ENCODE data around the gene PRR35. TPM values are rescaled to one million over a fixed set of nuclear protein-coding genes. Genes with fewer than 3 reads are reported as not detected.

The PRR35 gene
- total and polyA plus RNA-seq, 7 donors: not detected

- peaks cover 0 to 3% (median 0%) of the 10 kb centered on the region in 4 donors for H3K36me3 ChIP-seq
- no peak for DNase-seq
- 89 to 92% methylated on average over 21 of the region's 21 CpGs for WGBS, 2 donors
- H3K27ac ChIP-seq: no peak overlapping the region
- peaks cover 0 to 16% (median 9%) of the 10 kb centered on the region in 4 donors for H3K4me1 ChIP-seq
- TF ChIP-seq POLR2AphosphoS5 (IDR thresholded peaks at IDR 0.05) (no peak), EP300 (IDR thresholded peaks at IDR 0.05) (no peak), POLR2A (IDR thresholded peaks at IDR 0.05) (no peak), CTCF (IDR thresholded peaks at IDR 0.05) (no peak)
- H3K9me3 ChIP-seq: no peaks in the 10 kb centered on the region
- peaks cover 0 to 7% (median 3%) of the 10 kb centered on the region in 3 donors for H3K27me3 ChIP-seq
- H3K4me3 ChIP-seq: no peak overlapping the region
- intact Hi-C loops (cut with DNase I): no loop called here
Observed at GRCh38 chr16:582614-583331, 22.6 kb downstream of the PRR35 start.

GRCh38 chr16:583470-583814 is 23.2 kb downstream of the PRR35 start:
- intact Hi-C loops (cut with DNase I): no loop called here
- whole genome bisulfite sequencing, 2 donors: 71 to 80% methylated on average over 16 of the region's 16 CpGs
- peaks cover 0 to 3% (median 0%) of the 10 kb centered on the region in 4 donors for H3K36me3 ChIP-seq
- no peak overlapping the region for H3K4me3 ChIP-seq
- peaks cover 0 to 22% (median 16%) of the 10 kb centered on the region in 4 donors for H3K4me1 ChIP-seq
- TF ChIP-seq CTCF (IDR thresholded peaks at IDR 0.05): no peak
- no peak for TF ChIP-seq POLR2AphosphoS5 (IDR thresholded peaks at IDR 0.05)
- no peak for TF ChIP-seq POLR2A (IDR thresholded peaks at IDR 0.05)
- no peak for TF ChIP-seq EP300 (IDR thresholded peaks at IDR 0.05)
- H3K9me3 ChIP-seq: no peaks in the 10 kb centered on the region
- H3K27ac ChIP-seq: no peak overlapping the region
- no peak for DNase-seq
- H3K27me3 ChIP-seq: peaks cover 0 to 7% (median 3%) of the 10 kb centered on the region in 3 donors

GRCh38 chr16:583815-584591 is 23.8 kb downstream of the PRR35 start:
- intact Hi-C loops (cut with DNase I): no loop called here
- WGBS, 2 donors: 49 to 74% methylated on average over 38 of the region's 38 CpGs
- peaks cover 0 to 7% (median 3%) of the 10 kb centered on the region in 3 donors for H3K27me3 ChIP-seq
- no peak overlapping the region for H3K4me3 ChIP-seq
- H3K9me3 ChIP-seq: no peaks in the 10 kb centered on the region
- peaks cover 0 to 21% (median 16%) of the 10 kb centered on the region in 4 donors for H3K4me1 ChIP-seq
- TF ChIP-seq POLR2A (IDR thresholded peaks at IDR 0.05) (no peak), POLR2AphosphoS5 (IDR thresholded peaks at IDR 0.05) (no peak), CTCF (IDR thresholded peaks at IDR 0.05) (no peak), EP300 (IDR thresholded peaks at IDR 0.05) (no peak)
- DNase-seq: no peak
- no peak overlapping the region for H3K27ac ChIP-seq
- peaks cover 0 to 3% (median 0%) of the 10 kb centered on the region in 4 donors for H3K36me3 ChIP-seq

GRCh38 chr16:585351-585750 is 25.2 kb downstream of the PRR35 start:
- H3K4me3 ChIP-seq: no peak overlapping the region
- no peak overlapping the region for H3K27ac ChIP-seq
- H3K4me1 ChIP-seq: peaks cover 0 to 23% (median 13%) of the 10 kb centered on the region in 4 donors
- intact Hi-C loops (cut with DNase I): no loop called here
- H3K27me3 ChIP-seq: peaks cover 0 to 7% (median 3%) of the 10 kb centered on the region in 3 donors
- TF ChIP-seq EP300 (IDR thresholded peaks at IDR 0.05) (no peak), CTCF (IDR thresholded peaks at IDR 0.05) (no peak), POLR2A (IDR thresholded peaks at IDR 0.05) (no peak), POLR2AphosphoS5 (IDR thresholded peaks at IDR 0.05) (peak in 1 of 4 donors; percentile 32)
- H3K9me3 ChIP-seq: no peaks in the 10 kb centered on the region
- 9 to 25% methylated on average over 10 of the region's 10 CpGs for WGBS, 2 donors
- DNase-seq: no peak
- peaks cover 0 to 3% (median 0%) of the 10 kb centered on the region in 4 donors for H3K36me3 ChIP-seq

All from sigmoid colon (tissue), 7 donors.